ENCODE data around the gene CAAP1. TPM values are rescaled to one million over a fixed set of nuclear protein-coding genes. Genes with fewer than 3 reads are reported as not detected.

CAAP1 gene
- polyA plus RNA-seq, 3 donors, result 4.0 to 9.1 (median 8.7) TPM

- Histone ChIP-seq H3K9me3 (replicated peaks in 1 of 2; ENCODE audit: control insufficient read depth in 1 of 2, insufficient read depth in 1 of 2, low read length in 2 of 2) (no peaks in the 10 kb centered on the region), H3K9ac (ENCODE audit: insufficient read depth, low read length, poor library complexity, severe bottlenecking) (no peak overlapping the region), H3K27ac (ENCODE audit: low read depth in 1 of 2, low read length in 2 of 2) (no peak overlapping the region), H3K4me3 (replicated peaks in 1 of 3; ENCODE audit: low read depth in 2 of 3, low read length in 3 of 3) (no peak overlapping the region), H3K4me2 (replicated peaks; ENCODE audit: extremely low read depth, low read length, poor library complexity, severe bottlenecking) (no peak overlapping the region), H2AFZ (ENCODE audit: insufficient read depth, low read depth, low read length, poor library complexity, severe bottlenecking) (no peak overlapping the region), H3K27me3 (ENCODE audit: control insufficient read depth in 2 of 2, insufficient read depth in 2 of 2, low read length in 2 of 2) (no peaks in the 10 kb centered on the region), H4K20me1 (ENCODE audit: insufficient read depth, low read length) (peaks cover 2% of the 10 kb centered on the region), H3K79me2 (ENCODE audit: insufficient read depth, low read length) (peaks cover 10% of the 10 kb centered on the region), H3K4me1 (ENCODE audit: control insufficient read depth in 1 of 2, insufficient read depth in 2 of 2, low read length in 2 of 2) (no peaks in the 10 kb centered on the region), H3K36me3 (replicated peaks in 1 of 2; ENCODE audit: control insufficient read depth in 1 of 2, insufficient read depth in 2 of 2, low read length in 2 of 2) (peaks cover 56 to 88% of the 10 kb centered on the region in 2 donors)
- H3K27me3 Mint-ChIP-seq (ENCODE audit: low read depth in 3 of 3), result peaks cover 0 to under 1% (median 0%) of the 10 kb centered on the region in 3 donors
- no peak for TF ChIP-seq CTCF (IDR thresholded peaks at IDR 0.05)
- peaks cover 42 to 69% of the 10 kb centered on the region in 2 donors for H3K36me3 Mint-ChIP-seq
- DNase-seq, result no peak
- intact Hi-C loops (cut with micrococcal nuclease), result no loop called here
- no peaks in the 10 kb centered on the region for H3K4me1 Mint-ChIP-seq
- no peak overlapping the region for H3K4me3 Mint-ChIP-seq
- H3K27ac Mint-ChIP-seq, result peak overlapping the region in 2 of 7 donors; percentile 32 to 84
- H3K9me3 Mint-ChIP-seq, result peaks cover 0 to under 1% (median 0%) of the 10 kb centered on the region in 7 donors
- 93% methylated on average over 3 of the region's 8 CpGs for WGBS (ENCODE audit: insufficient coverage)
Observed at GRCh38 chr9:26928902-26929495, 36.4 kb upstream of the CAAP1 start.

GRCh38 chr9:26925609-26926008 lies 33.0 kb upstream of the CAAP1 start:
- no peak overlapping the region for H3K9ac ChIP-seq (ENCODE audit: insufficient read depth, low read length, poor library complexity, severe bottlenecking)
- no peak for DNase-seq
- no peaks in the 10 kb centered on the region for H3K4me1 ChIP-seq (ENCODE audit: control insufficient read depth in 1 of 2, insufficient read depth in 2 of 2, low read length in 2 of 2)
- Mint-ChIP-seq H3K27ac (no peak overlapping the region), H3K27me3 (ENCODE audit: low read depth in 3 of 3) (peaks cover 0 to 3% (median 0%) of the 10 kb centered on the region in 3 donors), H3K4me1 (no peaks in the 10 kb centered on the region), H3K9me3 (peaks cover 0 to 1% (median 0%) of the 10 kb centered on the region in 7 donors), H3K36me3 (peaks cover 66 to 79% of the 10 kb centered on the region in 2 donors), H3K4me3 (no peak overlapping the region)
- H3K36me3 ChIP-seq (replicated peaks in 1 of 2; ENCODE audit: control insufficient read depth in 1 of 2, insufficient read depth in 2 of 2, low read length in 2 of 2), result peaks cover 78 to 96% of the 10 kb centered on the region in 2 donors
- no peak overlapping the region for H2AFZ ChIP-seq (ENCODE audit: insufficient read depth, low read depth, low read length, poor library complexity, severe bottlenecking)
- no peaks in the 10 kb centered on the region for H3K27me3 ChIP-seq (ENCODE audit: control insufficient read depth in 2 of 2, insufficient read depth in 2 of 2, low read length in 2 of 2)
- H4K20me1 ChIP-seq (ENCODE audit: insufficient read depth, low read length), result no peaks in the 10 kb centered on the region
- WGBS (ENCODE audit: insufficient coverage), result no CpG with 5 or more reads among the region's 4 CpGs
- no peaks in the 10 kb centered on the region for H3K79me2 ChIP-seq (ENCODE audit: insufficient read depth, low read length)
- no peaks in the 10 kb centered on the region for H3K9me3 ChIP-seq (replicated peaks in 1 of 2; ENCODE audit: control insufficient read depth in 1 of 2, insufficient read depth in 1 of 2, low read length in 2 of 2)
- H3K4me3 ChIP-seq (replicated peaks in 1 of 3; ENCODE audit: low read depth in 2 of 3, low read length in 3 of 3), result no peak overlapping the region
- TF ChIP-seq CTCF (IDR thresholded peaks at IDR 0.05), result no peak
- intact Hi-C loops (cut with micrococcal nuclease), result no loop called here
- H3K27ac ChIP-seq (ENCODE audit: low read depth in 1 of 2, low read length in 2 of 2), result no peak overlapping the region
- no peak overlapping the region for H3K4me2 ChIP-seq (replicated peaks; ENCODE audit: extremely low read depth, low read length, poor library complexity, severe bottlenecking)
